Astrocyte (in vitro differentiated cells and primary cell): ENCODE measurements around the gene DFFA. TPM values are rescaled to one million over a fixed set of nuclear protein-coding genes. Genes with fewer than 3 reads are reported as not detected.

Experiments used
- DNase-seq: peaks from one replicate; pipeline ENCODE4 v3.0.0-alpha.2; 2010; ENCODE audit warnings: low read depth
- FAIRE-seq: peaks from 2 replicates; lab custom pipeline; 2011; peaks lifted over from hg19 to GRCh38; lab: Jason Lieb, UNC
- H2AFZ ChIP-seq: 2 replicates; pipeline ENCODE4 v1.6.0; 2012; ENCODE audit warnings: low read depth, low read length, inconsistent platforms
- H3K27ac ChIP-seq: 2 replicates; pipeline ENCODE4 v1.5.1; 2011; ENCODE audit warnings: low read depth, low read length, inconsistent platforms
- H3K27me3 ChIP-seq: 2 replicates; pipeline ENCODE4 v1.6.0; 2011; ENCODE audit warnings: low read length, inconsistent platforms; ENCODE audit not compliant: insufficient read depth
- H3K36me3 ChIP-seq: 2 replicates; pipeline ENCODE4 v1.5.1; 2011; ENCODE audit warnings: low read length, inconsistent platforms; ENCODE audit not compliant: insufficient read depth
- H3K4me1 ChIP-seq: 2 replicates; pipeline ENCODE4 v1.5.1; 2011; ENCODE audit warnings: low read length, inconsistent platforms; ENCODE audit not compliant: insufficient read depth
- H3K4me2 ChIP-seq: 2 replicates; pipeline ENCODE4 v1.6.0; 2012; ENCODE audit warnings: low read length, inconsistent platforms
- H3K4me3 ChIP-seq: 2 replicates; pipeline ENCODE4 v1.5.1; 2011; ENCODE audit warnings: low read depth, mild to moderate bottlenecking, low read length, inconsistent platforms; ENCODE audit not compliant: insufficient read depth
- H3K79me2 ChIP-seq: 2 replicates; pipeline ENCODE4 v1.6.0; 2012; ENCODE audit warnings: mild to moderate bottlenecking, low read length, inconsistent platforms; ENCODE audit not compliant: insufficient read depth
- H3K9ac ChIP-seq: 2 replicates; pipeline ENCODE4 v1.6.0; 2012; ENCODE audit warnings: mild to moderate bottlenecking, low read length, inconsistent platforms
- H3K9me3 ChIP-seq: 2 replicates; pipeline ENCODE4 v1.5.1; 2012; ENCODE audit warnings: low read depth, mild to moderate bottlenecking, low read length, inconsistent platforms; ENCODE audit not compliant: insufficient read depth
- H4K20me1 ChIP-seq: 2 replicates; pipeline ENCODE4 v1.6.0; 2012; ENCODE audit warnings: low read length, inconsistent platforms; ENCODE audit not compliant: insufficient read depth
- H3K27ac Mint-ChIP-seq: one replicate; pipeline ENCODE4 v1.8.0; 2021; ENCODE audit warnings: mild to moderate bottlenecking, mixed read lengths; ENCODE audit not compliant: unreplicated experiment
- H3K27me3 Mint-ChIP-seq: one replicate; pipeline ENCODE4 v1.8.0; 2021; ENCODE audit warnings: low read depth, mixed read lengths; ENCODE audit not compliant: unreplicated experiment
- H3K36me3 Mint-ChIP-seq: one replicate; pipeline ENCODE4 v1.8.0; 2021; ENCODE audit warnings: low read depth, mixed read lengths; ENCODE audit not compliant: unreplicated experiment
- H3K4me1 Mint-ChIP-seq: one replicate; pipeline ENCODE4 v1.8.0; 2021; ENCODE audit warnings: low read depth, mixed read lengths; ENCODE audit not compliant: unreplicated experiment
- H3K4me3 Mint-ChIP-seq: one replicate; pipeline ENCODE4 v1.8.0; 2021; ENCODE audit warnings: mild to moderate bottlenecking, moderate library complexity, mixed read lengths; ENCODE audit not compliant: unreplicated experiment
- H3K9me3 Mint-ChIP-seq: one replicate; pipeline ENCODE4 v1.8.0; 2021; ENCODE audit warnings: mild to moderate bottlenecking, mixed read lengths; ENCODE audit not compliant: unreplicated experiment
- EZH2 ChIP-seq: IDR thresholded peaks from 2 replicates; pipeline ENCODE4 v1.6.1; 2012; ENCODE audit warnings: mild to moderate bottlenecking, low read length, inconsistent platforms; ENCODE audit not compliant: insufficient read depth
- total RNA-seq: library from RNA; stranded (reverse); gene quantifications from 2 replicates; pipeline ENCODE4 v1.2.1, GENCODE V29; 2021
- TF ChIP-seq, protein P1 (sequence below): IDR thresholded peaks from 2 replicates; pipeline ENCODE4 v1.5.1; 2011; ENCODE audit warnings: low read depth, mild to moderate bottlenecking, inconsistent platforms, low read length, moderate library complexity; ENCODE audit not compliant: insufficient read depth

Gene DFFA
- total RNA-seq, 1 donor from 2014 or later = 58.2 TPM

DNA sequence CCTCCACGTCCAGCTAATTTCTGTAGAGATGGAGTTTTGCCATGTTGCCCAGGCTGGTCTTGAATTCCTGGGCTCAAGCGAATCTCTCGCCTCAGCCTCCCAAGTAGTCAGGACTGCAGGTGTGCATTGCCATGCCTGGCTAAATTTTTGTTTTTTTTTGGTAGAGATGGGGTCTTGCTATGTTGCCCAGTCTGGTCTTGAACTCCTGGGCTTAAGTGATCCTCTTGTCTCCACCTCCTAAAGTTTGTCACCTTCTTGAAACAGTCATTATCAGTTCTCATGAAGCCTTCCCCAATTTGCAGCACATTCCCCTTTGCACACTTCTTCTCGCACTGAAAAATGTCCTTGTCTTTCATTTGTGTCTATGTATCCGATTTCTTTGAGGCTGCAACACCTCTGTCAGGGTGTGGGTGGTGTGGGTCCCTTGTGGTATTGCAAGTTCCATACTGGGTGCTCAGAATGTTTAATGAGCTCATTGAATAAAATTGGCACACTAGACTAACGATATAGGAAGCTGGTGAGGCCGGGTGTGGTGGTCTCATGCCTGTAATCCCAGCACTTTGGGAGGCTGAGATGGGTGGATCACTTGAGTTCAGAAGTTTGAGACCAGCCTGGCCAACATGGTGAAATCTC is 25.4 kb downstream of the DFFA start:
- Mint-ChIP-seq H3K9me3 (no peaks in the 10 kb centered on the region), H3K36me3 (no peaks in the 10 kb centered on the region), H3K4me3 (no peak overlapping the region), H3K4me1 (peaks cover 7% of the 10 kb centered on the region), H3K27me3 (no peaks in the 10 kb centered on the region), H3K27ac (no peak overlapping the region)
- Histone ChIP-seq H4K20me1 (no peaks in the 10 kb centered on the region), H3K9ac (no peak overlapping the region), H3K36me3 (no peaks in the 10 kb centered on the region), H3K27ac (no peak overlapping the region), H2AFZ (no peak overlapping the region), H3K4me2 (no peak overlapping the region), H3K9me3 (no peaks in the 10 kb centered on the region), H3K4me3 (no peak overlapping the region), H3K27me3 (no peaks in the 10 kb centered on the region), H3K4me1 (peaks cover 5% of the 10 kb centered on the region), H3K79me2 (no peaks in the 10 kb centered on the region)
- no peak for DNase-seq
- TF ChIP-seq EZH2 = no peak
- TF ChIP-seq, protein P1, sequence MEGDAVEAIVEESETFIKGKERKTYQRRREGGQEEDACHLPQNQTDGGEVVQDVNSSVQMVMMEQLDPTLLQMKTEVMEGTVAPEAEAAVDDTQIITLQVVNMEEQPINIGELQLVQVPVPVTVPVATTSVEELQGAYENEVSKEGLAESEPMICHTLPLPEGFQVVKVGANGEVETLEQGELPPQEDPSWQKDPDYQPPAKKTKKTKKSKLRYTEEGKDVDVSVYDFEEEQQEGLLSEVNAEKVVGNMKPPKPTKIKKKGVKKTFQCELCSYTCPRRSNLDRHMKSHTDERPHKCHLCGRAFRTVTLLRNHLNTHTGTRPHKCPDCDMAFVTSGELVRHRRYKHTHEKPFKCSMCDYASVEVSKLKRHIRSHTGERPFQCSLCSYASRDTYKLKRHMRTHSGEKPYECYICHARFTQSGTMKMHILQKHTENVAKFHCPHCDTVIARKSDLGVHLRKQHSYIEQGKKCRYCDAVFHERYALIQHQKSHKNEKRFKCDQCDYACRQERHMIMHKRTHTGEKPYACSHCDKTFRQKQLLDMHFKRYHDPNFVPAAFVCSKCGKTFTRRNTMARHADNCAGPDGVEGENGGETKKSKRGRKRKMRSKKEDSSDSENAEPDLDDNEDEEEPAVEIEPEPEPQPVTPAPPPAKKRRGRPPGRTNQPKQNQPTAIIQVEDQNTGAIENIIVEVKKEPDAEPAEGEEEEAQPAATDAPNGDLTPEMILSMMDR = no peak
- FAIRE-seq = no peak

DNA sequence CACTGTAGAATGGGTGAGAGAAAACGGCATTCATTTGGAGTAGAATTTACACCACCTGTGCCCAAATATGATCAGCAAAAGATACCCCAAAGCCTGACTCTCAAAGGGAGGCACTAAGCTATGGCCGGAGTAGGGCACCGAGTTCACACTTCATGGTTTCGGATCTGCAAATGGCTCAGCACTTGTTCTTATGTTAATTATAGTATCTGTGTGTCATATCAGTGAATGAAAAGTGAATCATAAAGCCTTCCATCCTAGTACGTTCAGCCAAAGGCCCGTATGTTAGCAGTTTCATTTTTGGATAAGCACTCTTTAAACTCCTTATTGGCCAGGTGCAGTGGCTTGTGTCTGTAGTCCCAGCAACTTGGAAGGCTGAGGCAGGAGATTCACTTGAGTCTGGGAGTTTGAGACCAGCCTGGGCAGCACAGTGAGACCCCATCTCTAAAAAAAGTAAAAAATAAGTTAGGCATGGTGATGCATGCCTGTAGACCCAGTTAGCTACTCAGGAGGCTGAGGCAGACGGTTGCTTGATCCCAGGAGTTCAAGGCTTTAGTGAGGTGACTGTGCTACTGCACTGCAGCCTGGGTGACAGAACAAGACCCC is 27.4 kb downstream of the DFFA start:
- H3K36me3 Mint-ChIP-seq = peaks cover 1% of the 10 kb centered on the region
- Histone ChIP-seq H4K20me1 (no peaks in the 10 kb centered on the region), H3K4me1 (no peaks in the 10 kb centered on the region), H3K27me3 (no peaks in the 10 kb centered on the region), H3K9me3 (no peaks in the 10 kb centered on the region), H3K9ac (no peak overlapping the region), H3K27ac (no peak overlapping the region), H3K79me2 (no peaks in the 10 kb centered on the region), H2AFZ (no peak overlapping the region), H3K4me3 (no peak overlapping the region), H3K4me2 (no peak overlapping the region), H3K36me3 (no peaks in the 10 kb centered on the region)
- FAIRE-seq (no peak), DNase-seq (no peak)
- H3K4me1 Mint-ChIP-seq = no peaks in the 10 kb centered on the region
- no peaks in the 10 kb centered on the region for H3K9me3 Mint-ChIP-seq
- TF ChIP-seq, protein P1 = no peak
- no peak for TF ChIP-seq EZH2
- H3K27me3 Mint-ChIP-seq = no peaks in the 10 kb centered on the region
- H3K4me3 Mint-ChIP-seq = no peak overlapping the region
- H3K27ac Mint-ChIP-seq = no peak overlapping the region

DNA sequence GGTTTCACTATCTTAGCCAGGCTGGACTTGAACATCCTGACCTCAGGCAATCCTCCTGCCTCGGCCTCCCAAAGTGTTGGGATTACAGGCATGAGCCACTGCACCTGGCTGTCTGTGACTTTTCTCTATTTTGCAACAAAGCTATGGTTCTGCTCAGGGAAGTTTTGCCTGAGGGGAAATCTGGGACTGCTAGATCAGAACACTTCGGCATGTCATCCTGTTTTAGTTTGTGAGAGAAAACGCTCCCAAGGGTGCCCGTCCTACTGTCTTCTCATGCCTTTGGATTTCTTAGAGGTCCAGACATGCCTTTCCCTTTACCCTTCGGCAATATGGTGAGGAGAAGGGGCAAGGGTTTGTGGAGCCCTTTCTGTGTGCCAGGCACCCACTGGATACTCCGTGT is 28.1 kb downstream of the DFFA start:
- TF ChIP-seq, protein P1 = no peak
- no peak for TF ChIP-seq EZH2
- H3K9ac ChIP-seq = no peak overlapping the region
- H2AFZ ChIP-seq = no peak overlapping the region
- H3K4me3 ChIP-seq = no peak overlapping the region
- no peaks in the 10 kb centered on the region for H3K79me2 ChIP-seq
- Mint-ChIP-seq H3K4me3 (no peak overlapping the region), H3K27me3 (no peaks in the 10 kb centered on the region), H3K9me3 (no peaks in the 10 kb centered on the region), H3K27ac (no peak overlapping the region), H3K4me1 (no peaks in the 10 kb centered on the region), H3K36me3 (peaks cover 1% of the 10 kb centered on the region)
- no peaks in the 10 kb centered on the region for H4K20me1 ChIP-seq
- H3K27ac ChIP-seq = no peak overlapping the region
- DNase-seq = no peak
- no peak for FAIRE-seq
- no peaks in the 10 kb centered on the region for H3K27me3 ChIP-seq
- H3K36me3 ChIP-seq = no peaks in the 10 kb centered on the region
- no peaks in the 10 kb centered on the region for H3K9me3 ChIP-seq
- H3K4me2 ChIP-seq = no peak overlapping the region
- H3K4me1 ChIP-seq = no peaks in the 10 kb centered on the region
